G401 (cell line): ENCODE results near the gene KREMEN1. TPM values are rescaled to one million over a fixed set of nuclear protein-coding genes. Genes with fewer than 3 reads are reported as not detected.

Source experiments
- DNase-seq: peaks from one replicate; pipeline ENCODE4 v3.0.0-alpha.2; 2015; ENCODE audit warnings: low spot score
- in situ Hi-C: cut with HindIII; loops from 2 replicates; pipeline ENCODE4 v1.10.0; 2016; ENCODE audit warnings: low sequenced_read_pairs, mixed read lengths
- total RNA-seq: library from RNA; depleted of rRNA; stranded (reverse); fragments of >200 nt; shearing (Covaris generic); gene quantifications from 2 replicates; pipeline ENCODE4 v1.2.3, GENCODE V29; 2014

KREMEN1 gene
- total RNA-seq, 1 experiment from 2014 or later = 9.3 TPM

- in situ Hi-C loops = no loop called here
- DNase-seq = no peak
Measured at GRCh38 chr22:29195118-29195963, 122.5 kb downstream of the KREMEN1 start.

GRCh38 chr22:29195964-29196666, 123.3 kb downstream of the KREMEN1 start:
- no peak for DNase-seq
- in situ Hi-C loops = no loop called here

- in situ Hi-C loops = no loop called here
- DNase-seq = no peak
Measured at GRCh38 chr22:29197096-29197495, 124.3 kb downstream of the KREMEN1 start.

GRCh38 chr22:29198240-29198639, 125.4 kb downstream of the KREMEN1 start:
- in situ Hi-C loops = no loop called here

GRCh38 chr22:29199702-29200400, 127.0 kb downstream of the KREMEN1 start:
- in situ Hi-C loops = no loop called here
- DNase-seq = no peak

More at GRCh38 chr22:29198240-29198639, 125.4 kb downstream of the KREMEN1 start:
- no peak for DNase-seq

- in situ Hi-C loops = no loop called here
- no peak for DNase-seq
Measured at GRCh38 chr22:29200901-29201300, 128.1 kb downstream of the KREMEN1 start.

GRCh38 chr22:29201782-29202181, 128.9 kb downstream of the KREMEN1 start:
- DNase-seq = no peak
- in situ Hi-C loops = no loop called here

GRCh38 chr22:29202212-29203192, 129.7 kb downstream of the KREMEN1 start:
- in situ Hi-C loops = no loop called here
- no peak for DNase-seq

- no peak for DNase-seq
- in situ Hi-C loops = no loop called here
Measured at GRCh38 chr22:29203488-29204454, 130.9 kb downstream of the KREMEN1 start.

GRCh38 chr22:29204455-29205183, 131.8 kb downstream of the KREMEN1 start:
- DNase-seq = no peak
- in situ Hi-C loops = loop anchor here (5.0 kb wide), 1 partner anchor 197 kb away; no protein-coding TSS in a partner anchor

- in situ Hi-C loops = loop anchor here (5.0 kb wide), 1 partner anchor 198 kb away; no protein-coding TSS in a partner anchor
- DNase-seq = no peak
Measured at GRCh38 chr22:29205252-29205593, 132.4 kb downstream of the KREMEN1 start.

GRCh38 chr22:29205594-29206371, 132.9 kb downstream of the KREMEN1 start, which contains the start of gene EMID1:
Gene EMID1, plus strand, starts transcription at chr22:29205896. Its CDS starts 143 bp downstream, at chr22:29206039.
- in situ Hi-C loops = loop anchor here (5.0 kb wide), 1 partner anchor 198 kb away; no protein-coding TSS in a partner anchor
- no peak for DNase-seq

GRCh38 chr22:29206372-29207242, 133.8 kb downstream of the KREMEN1 start:
- no peak for DNase-seq
- in situ Hi-C loops = loop anchor here (5.0 kb wide), 1 partner anchor 199 kb away; no protein-coding TSS in a partner anchor

- in situ Hi-C loops = loop anchor here (5.0 kb wide), 1 partner anchor 200 kb away; no protein-coding TSS in a partner anchor
Measured at GRCh38 chr22:29207243-29207550, 134.4 kb downstream of the KREMEN1 start.

More at GRCh38 chr22:29207243-29207550, 134.4 kb downstream of the KREMEN1 start:
- DNase-seq = no peak
